Stimulated activated naive B cell treated with anti-CD40 and anti-IgM and Interleukin-4, amounts not matched to agents 10 μg/mL and 1 μg/mL and 100 μg/mL, for 72 hours (primary cell): Measurements from ENCODE around the gene KLF12.
A peak's percentile ranks its signal among the peaks of the same experiment; 100 is the strongest.

Experiments
- ATAC-seq, 2 donors: fragments of 150-1000 bp; cut with Tn5 transposase; replicated peaks; 2 replicates each; pipeline ENCODE4 v1.10.0; 2021; ENCODE audit warnings: moderate library complexity in 1 of 2
- DNase-seq: peaks from one replicate; pipeline ENCODE4 v3.0.0; 2021
- H3K27ac Mint-ChIP-seq: one replicate; pipeline ENCODE4 v1.8.0; 2022; ENCODE audit warnings: mild to moderate bottlenecking, mixed read lengths
- H3K27me3 Mint-ChIP-seq, 2 donors: one replicate each; pipeline ENCODE4 v1.8.0; 2022; ENCODE audit warnings: mixed read lengths in 2 of 2
- H3K36me3 Mint-ChIP-seq, 2 donors: one replicate each; pipeline ENCODE4 v1.8.0; 2022; ENCODE audit warnings: mixed read lengths in 2 of 2, mild to moderate bottlenecking in 1 of 2
- H3K4me1 Mint-ChIP-seq, 2 donors: one replicate each; pipeline ENCODE4 v1.8.0; 2022; ENCODE audit warnings: mixed read lengths in 2 of 2, mild to moderate bottlenecking in 1 of 2
- H3K4me3 Mint-ChIP-seq, 2 donors: one replicate each; pipeline ENCODE4 v1.8.0; 2022; ENCODE audit warnings: mild to moderate bottlenecking in 2 of 2, mixed read lengths in 2 of 2, moderate library complexity in 1 of 2
- H3K9me3 Mint-ChIP-seq, 2 donors: one replicate each; pipeline ENCODE4 v1.8.0; 2022; ENCODE audit warnings: mixed read lengths in 2 of 2, mild to moderate bottlenecking in 1 of 2

Gene KLF12

DNA sequence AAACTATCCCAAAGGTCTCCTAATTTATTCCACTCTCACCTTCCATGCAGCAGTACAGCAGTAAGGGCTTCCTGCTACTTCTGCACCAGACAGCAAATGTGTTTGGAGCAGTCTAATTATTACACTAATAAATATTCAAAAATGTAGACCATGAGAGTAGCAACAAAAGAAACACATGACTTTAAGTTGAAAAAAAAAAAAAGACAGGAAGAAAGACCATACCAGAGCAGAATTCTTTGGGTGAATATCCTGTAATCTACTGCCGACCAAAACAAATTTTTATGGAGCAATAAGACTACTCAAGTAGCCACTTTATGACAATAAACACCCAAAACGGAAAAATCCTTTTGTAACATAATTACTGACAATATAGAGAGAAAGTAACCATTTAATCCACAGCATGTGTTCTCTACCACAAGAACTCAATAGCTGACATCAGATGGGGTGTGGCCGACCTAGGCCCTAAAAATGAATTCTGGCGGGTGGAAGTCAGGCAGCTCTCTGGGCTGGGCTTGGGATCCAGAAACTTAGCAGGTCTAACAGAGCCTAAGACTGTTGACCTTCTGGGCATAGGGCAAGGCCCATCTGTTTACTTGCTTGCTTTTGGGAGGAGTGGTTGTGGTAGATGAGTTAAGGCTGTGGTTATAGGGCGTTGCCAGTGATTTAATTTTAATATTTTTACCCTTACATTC lies 4.6 kb downstream of the KLF12 start:
- H3K9me3 Mint-ChIP-seq = no peaks in the 10 kb centered on the region
- ATAC-seq (no peak), DNase-seq (no peak)
- H3K4me3 Mint-ChIP-seq = no peak overlapping the region
- peaks cover 0 to 10% of the 10 kb centered on the region in 2 donors for H3K36me3 Mint-ChIP-seq
- H3K27me3 Mint-ChIP-seq = no peaks in the 10 kb centered on the region
- H3K27ac Mint-ChIP-seq = peak overlapping the region; percentile 39
- peaks cover 22 to 43% of the 10 kb centered on the region in 2 donors for H3K4me1 Mint-ChIP-seq

GRCh38 chr13:74128156-74128767 lies 5.9 kb downstream of the KLF12 start:
- ATAC-seq (no peak), DNase-seq (no peak)
- Mint-ChIP-seq H3K9me3 (no peaks in the 10 kb centered on the region), H3K36me3 (peaks cover 0 to 4% of the 10 kb centered on the region in 2 donors), H3K27me3 (no peaks in the 10 kb centered on the region), H3K4me3 (no peak overlapping the region), H3K27ac (peak overlapping the region; percentile 5), H3K4me1 (peaks cover 22 to 46% of the 10 kb centered on the region in 2 donors)

DNA sequence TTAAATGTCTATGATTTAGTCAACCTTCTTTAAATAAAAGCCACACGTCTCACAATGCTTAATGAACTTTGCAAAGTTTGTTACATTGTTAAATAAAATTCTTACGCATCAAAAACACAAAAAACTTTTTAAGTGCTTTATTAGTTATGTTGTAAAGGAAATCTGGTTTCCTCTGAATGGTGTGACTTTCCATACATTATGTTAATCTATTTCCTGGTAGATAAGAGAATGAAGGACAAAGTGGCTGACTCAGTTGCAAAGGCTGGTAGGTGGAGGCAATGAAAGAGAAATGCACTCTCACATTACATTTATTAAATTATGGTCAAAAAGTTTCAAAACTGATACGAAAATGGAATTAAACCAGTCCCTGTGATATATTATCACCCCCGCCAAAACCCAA lies 15.9 kb downstream of the KLF12 start:
- ATAC-seq = no peak
- H3K27ac Mint-ChIP-seq = no peak overlapping the region
- peaks cover 15 to 17% of the 10 kb centered on the region in 2 donors for H3K9me3 Mint-ChIP-seq
- no peak for DNase-seq
- H3K4me3 Mint-ChIP-seq = no peak overlapping the region
- H3K4me1 Mint-ChIP-seq = peaks cover 15 to 27% of the 10 kb centered on the region in 2 donors
- peaks cover 22 to 42% of the 10 kb centered on the region in 2 donors for H3K36me3 Mint-ChIP-seq
- no peaks in the 10 kb centered on the region for H3K27me3 Mint-ChIP-seq

GRCh38 chr13:74117207-74117705 lies 16.9 kb downstream of the KLF12 start:
- Mint-ChIP-seq H3K4me3 (no peak overlapping the region), H3K27me3 (no peaks in the 10 kb centered on the region), H3K27ac (no peak overlapping the region), H3K9me3 (peaks cover 15 to 17% of the 10 kb centered on the region in 2 donors), H3K36me3 (peaks cover 28 to 50% of the 10 kb centered on the region in 2 donors), H3K4me1 (peaks cover 24 to 37% of the 10 kb centered on the region in 2 donors)
- DNase-seq = no peak
- ATAC-seq = no peak

GRCh38 chr13:74115133-74115532 lies 19.1 kb downstream of the KLF12 start:
- Mint-ChIP-seq H3K4me3 (no peak overlapping the region), H3K27ac (peak overlapping the region; percentile 20), H3K4me1 (peaks cover 30 to 45% of the 10 kb centered on the region in 2 donors), H3K36me3 (peaks cover 24 to 52% of the 10 kb centered on the region in 2 donors), H3K27me3 (no peaks in the 10 kb centered on the region), H3K9me3 (peaks cover 15 to 21% of the 10 kb centered on the region in 2 donors)
- ATAC-seq (no peak), DNase-seq (no peak)

GRCh38 chr13:74114641-74115040 lies 19.6 kb downstream of the KLF12 start:
- ATAC-seq (no peak), DNase-seq (no peak)
- Mint-ChIP-seq H3K9me3 (peaks cover 14 to 22% of the 10 kb centered on the region in 2 donors), H3K27ac (no peak overlapping the region), H3K36me3 (peaks cover 23 to 49% of the 10 kb centered on the region in 2 donors), H3K4me3 (no peak overlapping the region), H3K27me3 (no peaks in the 10 kb centered on the region), H3K4me1 (peaks cover 31 to 50% of the 10 kb centered on the region in 2 donors)

DNA sequence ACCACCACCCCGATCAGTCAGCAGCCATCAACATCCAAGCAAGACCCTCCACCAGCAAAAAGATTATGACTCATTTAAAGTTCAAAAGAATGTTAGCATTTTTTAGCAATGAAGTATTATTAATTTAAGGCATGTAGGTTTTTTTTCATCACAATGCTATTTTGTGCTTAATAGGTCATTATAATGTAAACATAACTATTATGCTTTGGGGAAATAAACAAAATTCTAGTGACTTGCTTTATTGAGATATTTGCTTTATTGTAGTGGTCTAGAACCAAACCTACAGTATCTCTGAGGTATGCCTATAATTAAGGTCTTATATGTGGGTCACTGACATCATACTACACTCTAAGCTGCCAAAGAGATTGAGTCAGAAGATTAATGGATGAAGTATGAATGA lies 20.0 kb downstream of the KLF12 start:
- no peak for ATAC-seq
- H3K4me3 Mint-ChIP-seq = no peak overlapping the region
- H3K4me1 Mint-ChIP-seq = peaks cover 28 to 51% of the 10 kb centered on the region in 2 donors
- H3K27me3 Mint-ChIP-seq = no peaks in the 10 kb centered on the region
- H3K27ac Mint-ChIP-seq = no peak overlapping the region
- H3K9me3 Mint-ChIP-seq = peaks cover 9 to 17% of the 10 kb centered on the region in 2 donors
- no peak for DNase-seq
- peaks cover 18 to 44% of the 10 kb centered on the region in 2 donors for H3K36me3 Mint-ChIP-seq

DNA sequence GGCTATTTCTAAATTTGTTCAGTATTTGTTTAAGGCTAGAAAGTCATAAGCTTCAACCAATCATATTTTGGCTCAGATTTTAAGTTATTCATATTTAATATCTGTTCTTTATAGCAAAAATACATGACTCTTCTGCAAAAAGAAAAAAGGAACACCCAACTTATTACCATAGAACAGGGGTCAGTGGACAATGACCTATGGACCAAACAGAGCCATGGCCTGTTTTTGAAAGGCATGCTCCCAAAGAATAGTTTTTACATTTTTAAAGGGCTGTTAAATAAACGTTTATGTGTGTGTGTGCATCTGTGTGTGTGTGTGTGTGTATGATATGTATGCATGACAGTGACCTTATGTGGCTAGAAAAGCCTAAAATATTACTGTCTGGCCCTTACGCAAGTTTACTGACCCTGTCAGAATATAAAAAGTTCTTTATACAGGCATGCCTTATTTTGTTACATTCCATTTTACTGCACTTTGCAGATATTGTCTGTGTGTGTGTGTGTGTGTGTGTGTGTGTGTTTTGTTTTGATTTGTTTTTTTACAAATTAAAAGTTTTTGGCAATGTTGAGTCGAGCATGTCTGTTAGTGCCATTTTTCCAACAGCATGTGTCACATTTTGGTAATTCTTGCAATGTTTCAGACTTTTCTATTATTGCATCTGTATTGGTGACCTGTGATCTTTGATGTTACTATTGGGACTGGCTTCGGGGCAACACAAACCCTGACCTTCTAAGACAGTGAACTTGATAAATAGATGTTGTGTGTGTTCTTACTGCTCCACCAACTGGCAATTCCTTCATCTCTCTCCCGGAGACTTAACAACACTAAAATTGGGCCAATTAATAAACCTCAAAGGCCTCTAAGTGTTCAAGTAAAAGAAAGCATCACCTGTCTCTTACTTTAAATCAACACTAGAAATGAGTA lies 22.0 kb downstream of the KLF12 start:
- ATAC-seq (no peak), DNase-seq (no peak)
- no peak overlapping the region for H3K27ac Mint-ChIP-seq
- peaks cover 15 to 36% of the 10 kb centered on the region in 2 donors for H3K36me3 Mint-ChIP-seq
- no peak overlapping the region for H3K4me3 Mint-ChIP-seq
- peaks cover 8 to 9% of the 10 kb centered on the region in 2 donors for H3K9me3 Mint-ChIP-seq
- peaks cover 30 to 43% of the 10 kb centered on the region in 2 donors for H3K4me1 Mint-ChIP-seq
- no peaks in the 10 kb centered on the region for H3K27me3 Mint-ChIP-seq

- Mint-ChIP-seq H3K4me3 (no peak overlapping the region), H3K9me3 (peaks cover 8 to 9% of the 10 kb centered on the region in 2 donors), H3K4me1 (peaks cover 30 to 42% of the 10 kb centered on the region in 2 donors), H3K27me3 (no peaks in the 10 kb centered on the region), H3K36me3 (peaks cover 15 to 36% of the 10 kb centered on the region in 2 donors), H3K27ac (no peak overlapping the region)
- ATAC-seq (no peak), DNase-seq (no peak)
These were observed 22.8 kb downstream of the KLF12 start for GRCh38 chr13:74111399-74111798.

- DNase-seq (no peak), ATAC-seq (no peak)
- Mint-ChIP-seq H3K4me3 (no peak overlapping the region), H3K27me3 (no peaks in the 10 kb centered on the region), H3K4me1 (peaks cover 24 to 34% of the 10 kb centered on the region in 2 donors), H3K36me3 (peaks cover 12 to 30% of the 10 kb centered on the region in 2 donors), H3K9me3 (peaks cover 5 to 9% of the 10 kb centered on the region in 2 donors), H3K27ac (peak overlapping the region; percentile 26)
These were observed 24.2 kb downstream of the KLF12 start for GRCh38 chr13:74110053-74110452.

- Mint-ChIP-seq H3K4me1 (peaks cover 18 to 31% of the 10 kb centered on the region in 2 donors), H3K27ac (no peak overlapping the region), H3K36me3 (peaks cover 5 to 18% of the 10 kb centered on the region in 2 donors), H3K9me3 (peaks cover 3 to 9% of the 10 kb centered on the region in 2 donors), H3K27me3 (no peaks in the 10 kb centered on the region), H3K4me3 (no peak overlapping the region)
- no peak for DNase-seq
- no peak for ATAC-seq
These were observed 26.6 kb downstream of the KLF12 start for GRCh38 chr13:74107598-74107997.

DNA sequence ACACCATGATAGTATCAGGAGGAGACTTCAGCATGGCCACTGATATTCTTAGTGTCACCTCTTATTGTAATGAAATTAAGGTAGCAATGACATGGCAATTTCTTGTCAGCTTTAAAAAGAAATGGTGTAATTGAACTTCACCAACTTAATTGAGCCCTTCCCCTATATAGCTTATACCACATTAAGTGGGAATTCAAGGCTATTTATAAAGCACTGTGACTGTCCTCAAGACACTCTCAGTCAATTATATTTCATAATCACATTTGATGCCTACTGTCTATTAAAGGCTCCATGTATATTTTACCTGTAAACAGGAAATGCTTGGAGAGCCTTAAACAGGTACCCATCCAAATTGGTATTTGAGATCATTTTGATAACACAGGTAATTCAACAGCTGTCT lies 28.3 kb downstream of the KLF12 start:
- no peak overlapping the region for H3K27ac Mint-ChIP-seq
- peaks cover 27 to 46% of the 10 kb centered on the region in 2 donors for H3K4me1 Mint-ChIP-seq
- no peaks in the 10 kb centered on the region for H3K27me3 Mint-ChIP-seq
- H3K4me3 Mint-ChIP-seq = no peak overlapping the region
- peaks cover 9 to 10% of the 10 kb centered on the region in 2 donors for H3K9me3 Mint-ChIP-seq
- H3K36me3 Mint-ChIP-seq = peaks cover 13 to 25% of the 10 kb centered on the region in 2 donors
- DNase-seq (no peak), ATAC-seq (no peak)

DNA sequence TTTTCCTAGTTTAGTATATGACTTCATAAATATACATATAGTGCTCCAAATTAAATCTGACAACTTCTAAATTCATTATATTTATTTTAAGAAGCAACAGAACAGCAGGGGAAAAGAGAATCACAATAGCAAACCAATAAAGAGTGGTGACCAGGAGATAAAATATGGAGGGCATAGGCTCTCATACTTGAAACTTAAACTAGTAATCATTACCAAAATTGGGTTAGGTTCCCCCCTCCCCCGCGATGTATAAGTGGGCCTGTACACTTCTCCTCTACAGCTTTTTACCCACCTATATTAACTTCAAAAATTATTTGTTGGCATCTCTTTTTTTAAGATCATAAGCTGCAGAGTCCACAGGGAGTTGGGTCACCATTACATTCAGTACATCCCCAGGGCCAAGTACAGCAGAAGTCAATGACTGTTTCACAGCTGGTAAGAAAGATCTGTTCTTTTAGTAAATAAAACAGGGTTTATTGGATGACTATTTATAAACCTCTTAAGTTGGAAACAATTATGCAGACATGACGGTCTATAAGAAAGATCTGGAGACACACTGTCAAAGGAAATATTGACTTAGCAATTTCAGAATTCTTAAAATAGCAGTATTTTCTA lies 29.4 kb downstream of the KLF12 start:
- Mint-ChIP-seq H3K27me3 (no peaks in the 10 kb centered on the region), H3K9me3 (peaks cover 4 to 10% of the 10 kb centered on the region in 2 donors), H3K36me3 (peaks cover 13 to 21% of the 10 kb centered on the region in 2 donors), H3K27ac (peak overlapping the region; percentile 5), H3K4me3 (no peak overlapping the region), H3K4me1 (peaks cover 22 to 37% of the 10 kb centered on the region in 2 donors)
- ATAC-seq (peak; percentile 59 to 76), DNase-seq (no peak)
